Neuron (in vitro differentiated cells): ENCODE measurements around the gene FIBCD1.

Experiments used
- H2AFZ ChIP-seq: one replicate; pipeline ENCODE4 v1.6.1; 2013; ENCODE audit warnings: low read depth, mild to moderate bottlenecking, inconsistent platforms, low read length, moderate library complexity
- H3K27me3 ChIP-seq: one replicate; pipeline ENCODE4 v1.6.1; 2013; ENCODE audit warnings: low read length; ENCODE audit not compliant: insufficient read depth
- H3K36me3 ChIP-seq: one replicate; pipeline ENCODE4 v1.6.1; 2013; ENCODE audit warnings: low read length; ENCODE audit not compliant: insufficient read depth
- H3K4me1 ChIP-seq: one replicate; pipeline ENCODE4 v1.6.1; 2013; ENCODE audit warnings: low read length; ENCODE audit not compliant: insufficient read depth
- H3K4me3 ChIP-seq: 2 replicates; pipeline ENCODE4 v1.5.1; 2013; ENCODE audit warnings: mild to moderate bottlenecking, low read length, moderate library complexity
- H3K9me3 ChIP-seq: one replicate; pipeline ENCODE4 v1.6.1; 2013; ENCODE audit warnings: low read length

FIBCD1 gene

DNA sequence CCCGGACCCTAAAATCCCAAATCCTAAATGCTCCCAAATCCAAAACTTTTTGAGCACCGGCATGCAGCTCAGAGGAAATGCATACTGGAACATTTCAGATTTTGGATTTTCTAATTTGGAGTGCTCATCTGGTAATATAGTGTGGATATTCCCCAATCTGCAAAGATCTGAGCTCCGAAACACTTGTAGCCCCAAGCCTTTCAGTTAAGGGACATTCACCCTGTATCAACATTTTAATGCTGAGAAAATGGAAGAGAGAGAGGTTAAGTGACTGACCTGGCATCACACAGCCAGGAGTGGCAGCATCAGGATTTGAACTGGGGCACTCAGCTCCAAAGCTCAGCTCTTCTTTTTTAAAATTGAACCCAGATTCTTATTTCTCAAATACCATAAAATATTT is 73.1 kb downstream of the FIBCD1 start:
- Histone ChIP-seq H3K4me3 (no peak overlapping the region), H3K4me1 (peaks cover 12% of the 10 kb centered on the region), H3K9me3 (no peaks in the 10 kb centered on the region), H3K36me3 (peaks cover 54% of the 10 kb centered on the region), H2AFZ (no peak overlapping the region), H3K27me3 (no peaks in the 10 kb centered on the region)

DNA sequence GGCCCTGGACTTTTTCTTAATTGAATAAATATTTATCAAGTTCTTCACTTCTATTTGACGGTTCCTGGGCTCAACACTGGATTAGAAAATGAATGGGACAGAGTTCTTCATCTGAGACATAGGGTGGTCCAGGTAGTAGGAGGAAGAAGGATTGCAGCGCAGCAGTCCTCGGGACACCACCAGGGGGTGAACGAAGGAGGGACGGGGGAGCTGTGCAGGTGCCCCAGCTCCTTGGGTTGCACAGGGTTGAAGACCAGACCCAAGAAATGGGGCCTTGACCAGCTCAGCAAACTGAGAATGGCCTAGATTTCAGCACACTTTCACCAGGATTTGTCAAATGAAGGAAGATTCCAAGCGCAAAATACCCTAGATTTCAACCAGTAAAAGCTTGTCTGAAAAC is 74.5 kb downstream of the FIBCD1 start:
- H3K4me1 ChIP-seq, result peaks cover 15% of the 10 kb centered on the region
- peaks cover 52% of the 10 kb centered on the region for H3K36me3 ChIP-seq

DNA sequence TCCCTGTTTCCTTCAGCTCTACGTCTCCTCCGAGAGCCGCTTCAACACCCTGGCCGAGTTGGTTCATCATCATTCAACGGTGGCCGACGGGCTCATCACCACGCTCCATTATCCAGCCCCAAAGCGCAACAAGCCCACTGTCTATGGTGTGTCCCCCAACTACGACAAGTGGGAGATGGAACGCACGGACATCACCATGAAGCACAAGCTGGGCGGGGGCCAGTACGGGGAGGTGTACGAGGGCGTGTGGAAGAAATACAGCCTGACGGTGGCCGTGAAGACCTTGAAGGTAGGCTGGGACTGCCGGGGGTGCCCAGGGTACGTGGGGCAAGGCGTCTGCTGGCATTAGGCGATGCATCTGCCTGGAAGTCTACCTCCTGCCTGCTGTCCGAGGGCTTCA is 76.3 kb downstream of the FIBCD1 start:
- Histone ChIP-seq H3K4me3 (no peak overlapping the region), H3K4me1 (peaks cover 17% of the 10 kb centered on the region), H2AFZ (no peak overlapping the region), H3K36me3 (peaks cover 62% of the 10 kb centered on the region), H3K9me3 (no peaks in the 10 kb centered on the region), H3K27me3 (no peaks in the 10 kb centered on the region)

More for the DNA sequence above, 74.5 kb downstream of the FIBCD1 start:
- no peak overlapping the region for H3K4me3 ChIP-seq
- no peak overlapping the region for H2AFZ ChIP-seq
- no peaks in the 10 kb centered on the region for H3K9me3 ChIP-seq
- no peaks in the 10 kb centered on the region for H3K27me3 ChIP-seq

DNA sequence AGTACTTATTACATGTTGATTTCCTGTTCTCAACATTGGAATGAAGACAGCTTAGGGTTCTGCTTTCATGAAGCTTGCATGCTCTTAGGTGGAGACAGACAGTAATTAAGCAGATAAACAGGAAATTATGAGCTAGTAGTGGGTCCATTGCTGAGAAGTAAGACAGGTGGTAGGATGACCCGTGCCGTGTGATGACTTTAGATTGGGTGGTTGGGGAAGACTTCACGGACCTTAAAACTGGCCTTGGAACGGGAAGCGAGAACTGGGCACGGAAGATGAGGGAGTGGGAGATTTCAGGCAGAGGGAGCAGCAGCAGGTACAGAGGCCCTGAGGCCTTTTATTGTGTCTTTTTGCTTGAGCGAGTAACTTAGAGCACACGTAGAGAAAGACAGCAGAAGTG is 76.8 kb downstream of the FIBCD1 start:
- Histone ChIP-seq H2AFZ (no peak overlapping the region), H3K4me3 (no peak overlapping the region), H3K9me3 (no peaks in the 10 kb centered on the region), H3K27me3 (no peaks in the 10 kb centered on the region), H3K36me3 (peaks cover 65% of the 10 kb centered on the region), H3K4me1 (peaks cover 17% of the 10 kb centered on the region)

DNA sequence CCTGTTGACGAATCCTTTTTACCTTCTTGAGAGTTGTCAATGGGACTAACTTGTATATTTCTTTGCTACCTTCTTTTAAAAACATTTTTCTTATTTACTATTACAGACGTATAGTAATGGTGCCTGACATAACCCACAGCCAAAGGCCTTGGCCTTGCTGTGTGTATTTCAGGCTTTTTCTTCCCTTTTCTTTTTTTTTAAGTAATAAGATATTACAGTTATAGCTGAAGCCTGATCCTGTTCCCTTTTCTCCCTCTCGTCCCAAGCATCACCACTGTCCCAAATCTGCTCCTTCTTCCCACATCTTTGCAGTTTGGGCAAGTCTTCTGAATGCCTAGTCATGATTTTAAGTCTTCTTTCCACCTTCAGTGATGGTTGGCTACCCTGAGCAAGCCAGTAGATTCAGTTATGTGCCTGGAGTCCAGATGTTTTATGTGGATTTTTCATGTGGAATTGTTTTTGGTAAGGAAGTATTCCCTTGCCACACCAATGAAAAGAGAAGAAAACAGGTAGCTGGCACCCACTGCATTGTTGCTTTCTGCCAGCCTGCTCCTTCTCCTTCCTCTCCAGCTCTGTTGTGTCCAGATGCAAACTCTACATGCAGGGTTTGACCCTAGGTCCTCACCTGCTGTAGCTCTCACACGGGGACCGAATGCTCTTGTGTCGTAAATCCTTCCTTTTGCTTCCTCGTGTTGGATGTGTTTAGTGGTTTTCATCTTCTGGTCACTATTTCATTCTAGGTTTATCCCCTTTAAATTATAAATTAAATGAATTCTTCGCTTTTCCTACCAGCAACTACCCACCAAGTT is 77.5 kb downstream of the FIBCD1 start:
- Histone ChIP-seq H3K9me3 (no peaks in the 10 kb centered on the region), H3K4me1 (peaks cover 17% of the 10 kb centered on the region), H3K27me3 (no peaks in the 10 kb centered on the region), H3K36me3 (peaks cover 66% of the 10 kb centered on the region), H3K4me3 (no peak overlapping the region), H2AFZ (no peak overlapping the region)

DNA sequence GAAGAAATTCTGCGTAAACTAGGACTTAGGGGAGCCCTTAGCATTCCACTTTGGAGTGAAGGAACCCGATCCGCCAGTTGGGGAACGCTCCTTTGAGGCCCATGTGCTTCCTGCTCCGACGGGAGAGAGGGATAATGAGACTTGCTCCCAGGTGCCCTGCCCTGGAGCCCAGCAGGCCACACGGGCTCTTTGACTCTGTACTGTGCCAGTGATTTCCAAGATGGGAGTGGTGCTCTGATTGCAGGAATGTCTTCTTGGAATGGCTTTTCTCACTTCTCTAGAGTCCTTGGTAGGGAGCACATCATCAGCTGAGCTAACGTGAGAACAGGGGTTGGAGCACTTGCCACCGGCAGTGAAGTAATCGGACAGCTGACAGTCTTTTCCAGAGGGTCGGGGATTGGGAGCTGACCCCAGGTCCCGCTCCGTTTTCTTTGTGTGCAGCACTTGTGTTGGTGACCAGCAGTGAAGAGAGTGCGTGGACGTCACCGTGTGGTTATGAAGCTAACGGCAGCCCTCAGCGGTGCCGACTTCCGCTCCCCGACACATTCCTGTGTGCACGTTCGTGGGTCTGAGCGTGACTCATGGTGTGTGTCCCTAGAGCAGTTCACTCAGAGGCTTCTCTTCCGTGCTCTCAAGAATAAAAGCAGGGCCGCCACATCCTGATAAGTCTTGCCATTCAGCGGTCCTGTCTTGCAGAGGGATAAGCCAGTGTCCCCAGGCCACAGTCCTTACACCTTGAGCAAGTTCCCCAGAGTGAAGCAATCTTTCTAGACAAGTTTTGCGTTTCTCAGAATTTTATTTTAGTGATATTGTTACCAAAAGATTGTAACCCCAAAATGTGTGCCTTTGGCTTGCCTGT is 78.4 kb downstream of the FIBCD1 start:
- Histone ChIP-seq H3K4me1 (peaks cover 17% of the 10 kb centered on the region), H2AFZ (no peak overlapping the region), H3K27me3 (no peaks in the 10 kb centered on the region), H3K9me3 (no peaks in the 10 kb centered on the region), H3K4me3 (no peak overlapping the region), H3K36me3 (peaks cover 68% of the 10 kb centered on the region)

DNA sequence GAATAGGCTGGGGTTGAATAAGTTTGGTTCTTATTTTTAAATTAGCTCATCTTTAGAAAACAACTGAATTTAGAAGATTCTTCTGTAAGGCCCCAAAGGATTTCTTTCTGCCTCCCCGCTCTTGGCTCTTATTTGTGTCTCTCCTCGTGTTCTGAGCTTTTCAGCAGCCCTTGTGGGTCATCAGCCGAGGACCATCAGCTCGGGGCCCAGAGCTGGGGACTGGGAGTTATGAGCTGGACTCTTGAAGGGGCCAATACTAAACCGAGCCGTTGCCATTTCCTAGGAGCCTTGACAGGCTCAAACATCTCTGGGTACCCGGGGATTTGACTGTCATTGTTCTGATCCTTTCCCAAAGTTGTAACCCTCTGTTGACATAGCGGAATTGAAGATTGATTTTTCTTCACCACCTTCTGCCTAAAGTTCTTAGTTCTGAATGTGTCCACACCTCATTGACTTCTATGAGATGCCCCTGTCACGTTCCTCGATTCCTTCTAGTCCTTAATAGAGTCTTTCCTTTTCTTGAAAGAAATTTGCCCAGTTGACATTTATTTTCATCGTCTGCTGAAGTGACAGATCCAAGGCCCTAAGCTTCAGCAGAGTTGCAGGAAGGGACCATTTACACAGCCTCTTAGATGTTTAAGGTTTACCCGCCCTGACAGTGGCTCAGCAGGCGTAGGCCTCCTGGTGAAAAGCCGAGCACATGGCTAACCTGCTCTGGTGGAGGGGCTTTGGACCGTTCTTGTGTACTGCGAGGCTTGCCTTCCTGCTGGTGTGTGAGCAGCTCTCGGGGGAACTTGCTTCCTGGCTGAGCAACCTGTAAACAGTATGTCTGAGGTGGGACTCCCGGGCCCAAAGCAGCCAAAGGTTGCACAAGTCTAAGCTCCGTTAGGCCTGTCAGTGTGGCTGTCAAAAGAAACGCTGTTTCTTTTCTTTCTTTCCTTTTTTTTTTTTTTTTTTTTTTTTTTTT is 80.0 kb downstream of the FIBCD1 start:
- Histone ChIP-seq H3K9me3 (no peaks in the 10 kb centered on the region), H3K4me1 (peaks cover 17% of the 10 kb centered on the region), H2AFZ (no peak overlapping the region), H3K4me3 (no peak overlapping the region), H3K36me3 (peaks cover 71% of the 10 kb centered on the region), H3K27me3 (no peaks in the 10 kb centered on the region)

DNA sequence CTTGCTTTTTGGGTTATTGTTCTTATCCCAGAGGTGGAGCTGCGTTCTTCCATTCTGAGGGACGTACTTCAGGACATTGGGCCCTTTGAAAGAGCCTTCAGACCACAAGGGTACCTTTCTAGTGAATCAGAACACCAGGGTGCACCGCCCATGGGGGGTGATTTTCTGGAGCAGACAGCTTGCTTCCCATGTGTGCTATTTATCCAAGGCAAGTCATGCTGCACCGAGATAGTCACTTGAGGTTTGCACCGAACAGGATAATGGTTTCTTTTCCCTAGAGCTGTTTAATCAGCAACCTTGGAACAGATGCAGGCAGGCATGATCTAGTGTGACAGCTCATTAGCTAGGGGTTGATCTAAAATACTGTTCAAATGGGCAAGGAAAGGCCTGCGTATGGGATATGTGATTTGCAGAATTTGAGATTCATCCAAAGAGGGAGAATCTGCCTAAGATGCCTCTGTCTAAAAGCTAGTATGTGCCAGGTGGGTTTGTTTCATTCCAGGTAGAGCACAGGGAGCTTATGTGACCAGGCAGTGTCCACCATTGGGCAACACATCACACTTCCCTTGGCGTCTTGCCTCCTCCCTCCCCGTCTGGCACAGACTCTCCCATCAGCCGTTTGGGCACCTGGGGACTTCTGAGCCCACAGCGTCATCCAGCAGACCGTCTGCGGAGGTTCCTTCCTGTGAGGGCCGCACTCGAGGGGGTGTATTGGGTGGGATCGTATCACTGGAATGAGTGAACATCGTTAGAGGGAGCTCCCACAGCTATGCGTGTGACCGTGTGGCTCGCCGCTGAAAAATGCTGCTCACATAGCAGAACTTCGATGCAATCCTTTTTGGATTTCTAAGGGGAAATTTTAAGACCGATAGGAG is 80.9 kb downstream of the FIBCD1 start:
- Histone ChIP-seq H3K27me3 (no peaks in the 10 kb centered on the region), H3K4me1 (peaks cover 17% of the 10 kb centered on the region), H3K9me3 (no peaks in the 10 kb centered on the region), H3K36me3 (peaks cover 74% of the 10 kb centered on the region), H3K4me3 (no peak overlapping the region), H2AFZ (no peak overlapping the region)

DNA sequence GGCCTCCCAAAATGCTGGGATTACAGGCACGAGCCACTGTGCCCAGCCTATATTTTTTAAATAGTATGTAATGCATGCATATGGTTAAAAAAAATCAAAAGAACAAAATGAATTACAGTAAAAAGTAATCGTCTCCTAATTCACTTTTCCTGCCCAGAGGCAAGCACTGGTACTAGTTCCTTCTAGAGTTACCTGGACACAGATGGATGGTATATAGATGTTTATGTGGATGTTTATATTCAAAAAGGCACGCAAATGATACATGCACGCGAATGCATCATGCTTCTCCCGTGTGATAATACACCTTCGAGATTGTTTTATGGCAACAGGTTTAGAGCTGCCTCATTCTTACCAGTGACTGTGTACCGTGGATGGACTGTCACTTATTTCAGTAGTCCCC is 82.6 kb downstream of the FIBCD1 start:
- Histone ChIP-seq H3K4me1 (peaks cover 17% of the 10 kb centered on the region), H2AFZ (no peak overlapping the region), H3K4me3 (no peak overlapping the region), H3K36me3 (peaks cover 62% of the 10 kb centered on the region), H3K9me3 (no peaks in the 10 kb centered on the region), H3K27me3 (no peaks in the 10 kb centered on the region)

DNA sequence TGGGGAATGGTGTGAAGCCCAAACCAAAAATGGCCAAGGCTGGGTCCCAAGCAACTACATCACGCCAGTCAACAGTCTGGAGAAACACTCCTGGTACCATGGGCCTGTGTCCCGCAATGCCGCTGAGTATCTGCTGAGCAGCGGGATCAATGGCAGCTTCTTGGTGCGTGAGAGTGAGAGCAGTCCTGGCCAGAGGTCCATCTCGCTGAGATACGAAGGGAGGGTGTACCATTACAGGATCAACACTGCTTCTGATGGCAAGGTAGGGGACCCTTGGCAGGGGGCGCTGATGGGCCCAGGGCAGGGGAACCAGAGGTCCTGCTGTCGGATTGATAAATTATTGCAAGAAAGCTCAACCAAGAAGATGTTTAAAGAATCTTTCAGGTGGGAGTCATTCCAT is 84.2 kb downstream of the FIBCD1 start:
- Histone ChIP-seq H3K27me3 (no peaks in the 10 kb centered on the region), H2AFZ (no peak overlapping the region), H3K9me3 (no peaks in the 10 kb centered on the region), H3K4me3 (no peak overlapping the region), H3K4me1 (peaks cover 3% of the 10 kb centered on the region), H3K36me3 (peaks cover 59% of the 10 kb centered on the region)

DNA sequence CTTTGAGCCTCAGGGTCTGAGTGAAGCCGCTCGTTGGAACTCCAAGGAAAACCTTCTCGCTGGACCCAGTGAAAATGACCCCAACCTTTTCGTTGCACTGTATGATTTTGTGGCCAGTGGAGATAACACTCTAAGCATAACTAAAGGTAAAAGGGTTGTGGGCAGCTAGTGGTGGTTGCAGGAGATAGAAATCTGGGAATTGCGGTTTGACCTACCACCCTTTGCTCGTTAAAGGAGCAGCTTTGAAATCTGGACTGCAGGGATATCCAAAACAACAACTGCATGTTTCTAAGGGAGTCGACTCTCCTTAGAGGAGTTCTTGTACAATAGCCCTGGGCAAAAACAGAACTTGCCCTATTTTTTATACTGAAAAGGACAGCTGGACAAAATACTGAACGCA is 85.0 kb downstream of the FIBCD1 start:
- no peaks in the 10 kb centered on the region for H3K27me3 ChIP-seq
- no peaks in the 10 kb centered on the region for H3K4me1 ChIP-seq
- H3K9me3 ChIP-seq, result no peaks in the 10 kb centered on the region
- H3K36me3 ChIP-seq, result peaks cover 54% of the 10 kb centered on the region
- H2AFZ ChIP-seq, result no peak overlapping the region
- no peak overlapping the region for H3K4me3 ChIP-seq

DNA sequence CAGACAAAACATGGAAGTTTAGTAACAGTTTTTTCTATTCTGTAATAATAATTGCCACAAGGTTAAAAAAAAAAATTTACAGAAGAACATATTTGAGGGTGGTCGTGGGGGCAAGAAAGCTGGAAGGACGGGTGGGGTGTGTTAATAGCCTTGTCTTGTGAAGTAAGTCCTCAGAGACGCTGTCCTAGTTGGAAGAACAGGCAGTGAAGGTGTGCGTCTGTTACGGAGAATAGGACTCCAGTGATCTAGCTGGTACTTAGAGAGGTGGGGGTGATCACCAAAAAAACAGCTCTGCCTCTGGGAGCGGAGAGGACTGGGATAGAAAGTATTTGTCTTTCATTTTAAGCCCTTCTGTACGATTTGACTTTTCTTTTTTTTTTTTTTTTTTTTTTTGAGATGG is 86.2 kb downstream of the FIBCD1 start:
- peaks cover 2% of the 10 kb centered on the region for H3K4me1 ChIP-seq
- no peaks in the 10 kb centered on the region for H3K9me3 ChIP-seq
- no peak overlapping the region for H3K4me3 ChIP-seq
- H3K36me3 ChIP-seq, result peaks cover 41% of the 10 kb centered on the region
- no peaks in the 10 kb centered on the region for H3K27me3 ChIP-seq
- H2AFZ ChIP-seq, result no peak overlapping the region
